ENCODE measurements around the gene ARSG.
A peak's percentile ranks its signal among the peaks of the same experiment; 100 is the strongest.
"Not testable (repeated sequence)": the region's sequence is repeated elsewhere in the genome, so short reads cannot be mapped to it uniquely, and the experiment has no call there.

ARSG gene

GRCh38 chr17:68308486-68308885, 17.2 kb downstream of the ARSG start:
- DNase-seq, result not testable (repeated sequence)

GRCh38 chr17:68309066-68309670, 17.9 kb downstream of the ARSG start:
- DNase-seq, result not testable (repeated sequence)

GRCh38 chr17:68310152-68310551, 18.9 kb downstream of the ARSG start:
- DNase-seq, result peak; percentile 31

- DNase-seq, result peak; percentile 37
Observed at GRCh38 chr17:68314916-68315535, 23.7 kb downstream of the ARSG start.

DNA sequence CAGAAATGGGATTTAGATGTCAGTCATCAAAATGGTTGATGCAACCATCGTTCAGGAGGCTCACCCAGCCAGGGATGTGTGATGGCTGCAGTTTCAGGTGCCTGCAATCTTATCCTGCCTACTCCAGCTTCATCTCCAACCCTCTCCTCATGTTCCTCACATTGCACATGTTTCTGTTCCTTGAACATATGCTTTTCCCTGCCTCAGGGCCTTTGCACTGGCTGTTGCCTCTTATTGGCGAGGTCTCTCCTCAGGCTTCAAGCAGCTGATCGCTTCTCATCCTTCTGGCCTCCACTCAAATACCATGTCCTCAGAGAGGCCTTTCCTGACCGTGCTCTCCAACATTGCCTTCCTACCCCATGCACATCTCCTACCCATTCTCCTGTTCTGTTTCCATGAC, 24.6 kb downstream of the ARSG start:
- DNase-seq, result no peak

GRCh38 chr17:68317458-68317857, 26.2 kb downstream of the ARSG start:
- no peak for DNase-seq

- no peak for DNase-seq
Observed at GRCh38 chr17:68318103-68318991, 27.1 kb downstream of the ARSG start.

DNA sequence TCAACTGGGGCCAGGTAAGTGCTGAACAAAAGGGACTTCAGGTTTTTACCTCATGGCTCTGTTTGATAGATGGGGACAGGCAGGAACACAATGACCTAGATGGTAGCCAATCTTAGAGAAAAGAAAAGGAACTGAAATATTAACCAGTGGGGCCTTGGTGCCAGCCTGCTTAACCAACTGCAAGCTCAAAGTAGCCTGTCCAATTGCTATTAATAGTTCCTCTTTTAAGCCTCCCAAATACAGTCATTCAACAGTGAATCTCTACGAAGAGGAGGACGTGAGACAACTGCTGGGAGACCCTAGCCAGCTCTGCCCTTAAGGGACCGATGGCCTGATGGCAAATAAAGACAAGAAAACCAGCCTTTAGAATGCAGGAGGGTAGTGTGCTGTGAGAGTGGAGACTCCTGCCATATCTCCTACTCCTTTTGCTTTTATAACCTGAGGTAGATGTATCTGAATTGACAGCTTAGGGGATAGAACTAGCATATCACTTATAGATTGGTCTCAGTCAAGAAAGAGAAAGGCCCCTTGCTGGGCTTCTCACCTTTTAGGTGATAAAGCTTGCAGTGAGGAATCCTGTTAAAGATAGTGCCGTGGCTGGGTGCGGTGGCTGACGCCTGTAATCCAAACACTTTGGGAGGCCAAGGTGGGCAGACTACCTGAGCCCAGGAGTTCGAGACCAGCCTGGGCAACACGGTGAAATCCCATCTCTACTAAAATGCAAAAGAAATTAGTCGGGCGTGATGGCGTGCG, 28.3 kb downstream of the ARSG start:
- no peak for DNase-seq

DNA sequence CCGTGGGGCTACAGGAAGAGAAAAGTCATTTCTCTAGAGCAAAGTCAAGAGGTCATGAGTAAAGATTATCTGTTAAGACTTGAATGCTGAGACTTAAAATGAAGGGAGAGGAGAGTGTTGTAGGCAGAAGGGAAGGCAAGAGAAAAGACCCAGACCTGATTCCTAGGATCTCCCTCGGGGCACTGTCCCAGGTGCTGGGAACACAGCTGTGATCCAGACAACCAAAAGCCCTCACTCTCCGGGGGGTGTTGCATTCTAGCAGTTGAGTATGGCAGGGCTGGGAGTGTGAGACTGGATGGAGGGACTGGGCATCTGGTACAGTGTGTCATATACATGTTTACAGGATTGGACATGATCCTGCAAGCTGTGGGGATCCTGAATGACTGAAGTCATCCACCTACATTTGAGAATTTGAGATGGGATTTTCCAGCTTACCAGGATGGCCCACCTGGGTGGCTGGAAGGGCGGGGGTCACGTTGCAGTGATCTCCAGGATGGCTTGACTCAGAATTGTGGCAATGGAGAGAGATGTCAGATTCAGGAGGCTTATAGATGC, 29.1 kb downstream of the ARSG start:
- DNase-seq, result no peak

DNA sequence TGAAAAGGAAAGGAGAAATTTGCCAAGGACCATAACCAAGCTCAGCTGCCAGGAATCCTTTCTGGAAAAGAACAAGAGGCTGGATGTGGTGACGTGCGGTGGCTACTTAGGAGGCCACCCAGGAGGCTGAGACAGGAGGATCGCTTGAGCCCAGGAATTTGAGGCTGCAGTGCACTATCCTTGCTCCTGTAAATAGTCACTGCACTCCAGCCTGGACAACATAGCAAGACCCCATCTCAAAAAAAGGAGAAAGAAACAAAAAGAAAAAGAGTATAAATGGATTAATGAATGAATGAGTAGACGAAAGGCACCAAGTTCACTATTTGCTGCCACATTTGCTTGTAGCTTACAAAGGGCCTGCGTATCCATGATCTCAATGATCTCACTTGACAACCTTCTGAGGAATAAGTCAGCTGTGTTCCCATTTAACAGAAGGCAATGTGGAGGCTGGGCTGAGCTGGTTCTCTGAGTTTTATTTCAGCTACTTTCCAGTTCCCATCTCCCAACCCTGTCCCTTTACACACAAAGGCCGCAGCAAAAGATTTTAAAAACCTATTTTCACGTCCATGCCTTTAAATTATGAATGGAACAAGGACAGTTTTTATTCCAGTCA, 29.8 kb downstream of the ARSG start:
- no peak for DNase-seq

DNA sequence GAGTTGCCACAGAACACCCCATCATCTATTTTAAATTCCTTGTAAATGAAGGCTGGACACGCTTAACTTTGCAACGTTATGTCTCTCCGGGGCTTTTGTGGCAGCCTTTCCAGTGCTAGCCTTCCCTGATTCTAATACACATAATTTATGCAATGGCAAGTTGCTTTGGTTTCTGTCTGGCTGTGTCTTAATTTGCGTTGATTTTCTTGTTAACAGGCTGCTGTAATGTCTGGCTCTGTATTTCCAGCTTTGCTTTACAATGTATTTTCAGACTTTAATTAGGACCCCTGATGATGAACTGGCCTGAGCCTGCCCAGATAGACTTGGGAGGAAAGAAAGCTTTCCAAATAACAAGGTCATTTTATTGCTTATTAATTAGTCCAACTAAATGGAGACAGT, 30.3 kb downstream of the ARSG start:
- DNase-seq, result no peak

DNA sequence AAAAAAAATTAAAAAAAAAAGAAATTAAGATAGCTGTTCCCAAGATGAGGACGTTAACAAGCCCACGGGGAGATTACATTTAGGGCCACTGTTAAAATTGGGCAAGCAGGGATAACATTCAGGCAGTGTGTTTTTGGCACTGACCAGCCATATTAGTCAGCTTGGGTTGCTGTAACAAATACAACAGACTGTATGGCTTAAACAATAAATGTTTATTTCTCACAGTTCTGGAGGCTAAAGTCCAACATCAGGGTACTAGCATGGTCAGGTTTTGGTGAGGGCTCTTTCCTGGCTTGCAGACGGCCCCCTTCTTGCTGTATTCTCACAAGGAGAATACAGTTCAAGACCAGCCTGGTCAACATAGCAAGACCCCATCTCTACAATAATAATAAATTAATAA, 31.3 kb downstream of the ARSG start:
- DNase-seq, result no peak

DNA sequence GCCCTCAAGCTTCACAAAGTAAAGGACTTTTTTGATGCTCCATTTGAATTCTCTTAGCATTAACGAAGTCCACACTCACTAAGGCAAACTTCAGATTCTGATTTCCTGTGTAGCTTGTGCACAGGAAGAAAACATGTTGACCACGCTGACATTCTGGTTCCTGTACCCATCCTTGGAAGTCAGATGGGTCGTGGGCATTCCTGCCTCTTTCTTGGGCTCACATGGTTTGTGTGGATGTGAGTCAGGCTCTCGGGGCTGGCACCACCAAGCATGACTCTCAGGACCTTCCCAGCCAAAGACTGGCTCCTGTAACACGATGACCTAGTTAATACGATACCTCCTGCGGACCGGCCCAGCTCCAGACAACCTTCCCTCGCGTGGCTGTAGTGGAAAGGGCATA, 32.8 kb downstream of the ARSG start:
- DNase-seq, result no peak

- DNase-seq, result no peak
Observed at GRCh38 chr17:68324654-68325336, 33.5 kb downstream of the ARSG start.

DNA sequence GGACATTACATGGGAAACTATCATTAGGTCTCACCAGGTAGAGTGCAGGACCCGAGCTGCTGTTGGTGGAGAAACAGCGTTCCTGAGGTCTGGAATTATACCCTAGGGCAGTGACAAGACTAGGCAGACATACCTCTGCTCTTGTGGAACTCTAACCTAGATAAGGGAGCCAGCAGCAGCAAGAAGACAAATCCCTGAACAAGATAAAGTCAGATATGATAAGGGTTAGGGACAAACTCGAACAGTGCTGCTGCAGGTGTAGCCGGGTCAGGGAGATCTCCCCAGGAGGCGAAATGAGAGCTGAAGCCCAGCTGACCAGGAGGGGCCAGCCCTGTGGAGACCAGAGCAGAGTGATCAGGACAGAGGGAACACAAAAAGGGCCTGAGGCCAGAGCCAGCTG, 34.7 kb downstream of the ARSG start:
- DNase-seq, result no peak

DNA sequence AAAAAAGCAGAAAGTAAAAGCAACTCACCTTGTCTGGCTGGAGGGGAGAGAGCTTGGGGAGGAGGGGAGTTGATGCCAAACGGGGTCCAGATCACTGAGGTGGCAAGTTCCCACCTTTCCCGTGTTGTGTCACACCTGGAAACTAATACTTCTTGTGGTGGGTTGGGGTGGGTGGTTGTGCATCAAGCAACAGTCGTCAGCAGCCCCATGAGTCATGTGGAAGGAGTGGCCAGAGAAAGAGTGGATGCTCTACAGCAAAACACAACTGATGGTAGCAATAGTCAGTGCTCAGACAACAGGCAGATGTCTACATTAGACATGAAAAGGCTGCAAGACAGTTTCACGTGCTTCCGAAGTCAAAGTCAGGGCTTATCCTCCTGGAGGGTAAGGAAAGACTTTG, 35.4 kb downstream of the ARSG start:
- no peak for DNase-seq

GRCh38 chr17:68327823-68328557, 36.7 kb downstream of the ARSG start:
- DNase-seq, result no peak

DNA sequence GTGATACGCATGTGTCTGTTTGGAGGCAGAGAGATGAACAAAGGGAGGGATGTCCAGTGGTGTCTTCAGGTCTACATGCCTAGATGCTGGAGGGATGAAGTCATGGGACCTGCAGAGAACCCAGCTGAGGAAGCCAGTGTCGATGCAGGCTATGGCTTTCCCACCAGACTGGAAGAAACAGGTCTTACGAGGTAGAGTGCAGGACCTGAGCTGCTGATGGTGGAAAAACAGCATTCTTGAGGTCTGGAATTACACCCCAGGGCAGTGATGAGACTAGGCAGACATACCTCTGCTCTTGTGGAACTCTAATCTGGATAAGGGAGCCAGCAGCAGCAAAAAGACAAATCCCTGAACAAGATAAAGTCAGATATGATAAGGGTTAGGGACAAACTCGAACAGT, 37.4 kb downstream of the ARSG start:
- no peak for DNase-seq

- no peak for DNase-seq
Observed at GRCh38 chr17:68329331-68329730, 38.0 kb downstream of the ARSG start.

- peak; percentile 16 for DNase-seq
Observed at GRCh38 chr17:68331932-68332331, 40.6 kb downstream of the ARSG start.

DNA sequence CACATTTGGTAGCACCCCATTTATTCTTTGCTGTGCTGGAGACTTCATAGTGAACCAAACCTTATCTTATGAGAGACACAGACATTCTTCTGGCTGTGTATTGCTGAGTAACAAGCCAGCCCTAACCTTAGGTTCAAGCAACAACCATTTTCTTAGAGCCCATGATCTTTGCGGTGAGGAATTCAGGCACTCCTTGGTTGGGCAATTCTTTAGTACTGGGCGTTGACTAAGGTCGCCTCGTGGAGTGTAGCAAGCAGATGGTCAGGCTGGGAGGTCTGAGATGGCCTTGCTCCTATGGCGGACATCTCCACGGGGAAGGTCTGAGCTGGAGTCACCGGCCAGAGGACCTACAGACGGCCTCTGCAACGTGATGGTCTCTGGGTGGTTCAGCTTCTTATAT, 43.1 kb downstream of the ARSG start:
- no peak for DNase-seq

Measured in CD4-positive, alpha-beta T cell treated with Interleukin-10 for 1 hour (primary cell).